Measurements from ENCODE around the gene PFKFB4. TPM values are rescaled to one million over a fixed set of nuclear protein-coding genes. Genes with fewer than 3 reads are reported as not detected.

The PFKFB4 gene
- total RNA-seq, 4 donors from 2014 or later, result 2.3 to 4.9 (median 3.2) TPM

DNA sequence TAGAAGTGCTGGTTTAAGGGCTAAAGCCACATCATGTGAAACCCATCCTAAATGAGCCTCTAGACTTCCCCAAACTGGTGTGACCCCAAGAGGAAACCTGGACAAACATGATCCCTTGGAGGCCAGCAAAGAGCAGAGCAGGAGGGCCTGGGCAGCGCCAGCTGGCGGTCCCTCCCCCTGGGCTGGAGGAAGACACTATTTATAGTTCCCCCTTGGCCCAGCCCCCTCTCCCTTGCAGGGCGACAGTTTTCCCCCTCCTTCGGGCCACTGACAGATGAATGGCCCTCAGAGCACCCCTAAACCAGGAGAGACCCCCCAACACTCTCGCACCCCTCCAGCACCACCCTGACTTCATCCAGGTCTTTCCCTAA lies 4.0 kb upstream of the PFKFB4 start:
- intact Hi-C loops (cut with DNase I), result no loop called here
- H3K4me1 ChIP-seq, result peaks cover 24 to 32% of the 10 kb centered on the region in 2 donors
- H3K36me3 ChIP-seq, result no peaks in the 10 kb centered on the region
- DNase-seq, result peak; percentile 27 to 39
- no peaks in the 10 kb centered on the region for H3K9me3 ChIP-seq
- H3K27me3 ChIP-seq, result no peaks in the 10 kb centered on the region
- TF ChIP-seq CTCF (IDR thresholded peaks at IDR 0.05) (no peak), POLR2A (IDR thresholded peaks at IDR 0.05) (no peak)
- WGBS, 2 donors, result 21 to 45% methylated on average over 5 of the region's 5 CpGs
- no peak overlapping the region for H3K4me3 ChIP-seq (replicated peaks in 1 of 3)
- H3K27ac ChIP-seq, result no peak overlapping the region

DNA sequence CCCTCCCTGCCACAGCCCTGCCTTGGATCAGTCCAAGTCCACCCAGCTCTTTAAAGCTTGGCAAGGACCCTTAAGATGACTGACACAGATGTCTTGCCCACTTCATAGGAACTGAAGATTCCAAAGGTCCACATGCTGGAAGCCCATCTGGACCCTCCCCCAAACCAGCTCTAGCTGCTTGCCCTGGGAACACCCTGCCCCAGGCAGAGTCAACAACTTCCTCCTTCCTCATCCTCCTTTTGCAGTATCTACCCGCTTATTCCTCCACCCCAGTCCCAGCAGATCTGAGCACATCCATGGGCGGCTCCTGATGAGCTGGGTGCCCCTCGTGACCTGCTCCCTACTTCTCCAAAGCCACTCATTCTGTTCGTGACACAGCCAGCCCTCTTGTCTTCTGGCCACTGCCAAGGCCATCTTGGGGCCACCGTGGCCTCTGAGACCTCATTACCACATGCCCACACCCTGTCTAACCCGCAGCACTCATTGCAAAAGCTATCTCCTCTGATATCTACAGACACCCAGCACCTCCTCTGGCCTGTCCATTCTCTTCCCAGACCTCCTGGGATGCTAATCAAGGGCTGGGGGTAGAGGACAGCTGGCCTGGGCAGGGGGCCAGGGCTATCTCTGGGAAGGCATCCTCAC lies 2.0 kb upstream of the PFKFB4 start:
- peak; percentile 3 to 19 for DNase-seq
- Histone ChIP-seq H3K36me3 (no peaks in the 10 kb centered on the region), H3K4me3 (replicated peaks in 1 of 3) (no peak overlapping the region), H3K9me3 (no peaks in the 10 kb centered on the region), H3K27me3 (no peaks in the 10 kb centered on the region), H3K4me1 (peaks cover 24 to 32% of the 10 kb centered on the region in 2 donors), H3K27ac (no peak overlapping the region)
- WGBS, 2 donors, result 72 to 76% methylated on average over 6 of the region's 6 CpGs
- TF ChIP-seq CTCF (IDR thresholded peaks at IDR 0.05) (peak in 1 of 6 experiments; percentile 11), POLR2A (IDR thresholded peaks at IDR 0.05) (no peak)
- intact Hi-C loops (cut with DNase I), result no loop called here

- peak overlapping the region in 1 of 3 donors; percentile 47 for H3K4me3 ChIP-seq (replicated peaks in 1 of 3)
- TF ChIP-seq CTCF (IDR thresholded peaks at IDR 0.05) (no peak), POLR2A (IDR thresholded peaks at IDR 0.05) (no peak)
- no peaks in the 10 kb centered on the region for H3K9me3 ChIP-seq
- H3K4me1 ChIP-seq, result peaks cover 23 to 30% of the 10 kb centered on the region in 2 donors
- intact Hi-C loops (cut with DNase I), result no loop called here
- H3K27ac ChIP-seq, result no peak overlapping the region
- 24 to 34% methylated on average over 17 to 20 of the region's 29 CpGs for WGBS, 2 donors
- H3K36me3 ChIP-seq, result no peaks in the 10 kb centered on the region
- DNase-seq, result no peak
- no peaks in the 10 kb centered on the region for H3K27me3 ChIP-seq
These were observed 431 bp downstream of the PFKFB4 start for GRCh38 chr3:48555949-48556795.

DNA sequence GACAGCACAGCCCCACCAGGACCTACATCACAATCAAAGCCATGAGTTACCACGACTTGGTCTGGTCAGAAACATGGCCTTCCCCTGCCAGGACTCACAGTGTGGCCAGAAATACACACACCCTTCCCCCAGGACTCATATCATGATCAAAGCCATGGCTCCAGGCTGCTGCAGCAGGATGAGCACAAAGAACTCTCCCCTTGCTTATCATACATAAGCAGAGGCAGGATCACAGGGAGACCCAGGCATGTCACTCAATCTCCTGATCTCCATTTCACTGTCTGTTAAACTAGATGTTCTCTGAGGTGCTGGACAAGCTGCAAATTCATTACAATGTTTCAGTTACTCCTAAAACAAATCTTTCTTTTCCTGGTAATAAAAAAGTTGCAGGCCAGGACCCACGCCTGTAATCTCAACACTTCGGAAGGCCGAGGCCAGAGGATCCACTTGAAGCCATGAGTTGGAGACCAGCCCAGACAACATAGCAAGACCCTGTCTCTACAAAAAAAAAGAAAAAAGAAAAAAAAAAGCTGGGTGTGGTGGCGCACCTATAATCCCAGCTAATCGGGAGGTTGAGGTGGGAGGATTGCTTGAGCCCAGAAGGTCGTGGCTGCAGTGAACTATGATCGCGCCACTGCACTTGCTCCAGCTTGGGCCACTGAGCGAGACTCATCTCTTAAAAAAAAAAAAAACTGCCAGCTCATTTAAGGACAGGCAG lies 1.2 kb downstream of the PFKFB4 start:
- intact Hi-C loops (cut with DNase I), result no loop called here
- 73 to 80% methylated on average over 10 of the region's 10 CpGs for WGBS, 2 donors
- Histone ChIP-seq H3K9me3 (no peaks in the 10 kb centered on the region), H3K36me3 (no peaks in the 10 kb centered on the region), H3K4me3 (replicated peaks in 1 of 3) (no peak overlapping the region), H3K4me1 (peaks cover 16 to 22% of the 10 kb centered on the region in 2 donors), H3K27me3 (no peaks in the 10 kb centered on the region), H3K27ac (no peak overlapping the region)
- TF ChIP-seq CTCF (IDR thresholded peaks at IDR 0.05), result no peak
- no peak for TF ChIP-seq POLR2A (IDR thresholded peaks at IDR 0.05)
- DNase-seq, result peak; percentile 26 to 48
